Ishikawa (cell line): ENCODE data around the gene ATG12.

Experiments
- CEBPB ChIP-seq: IDR thresholded peaks from 2 replicates; pipeline ENCODE4 v1.6.1; 2012
- EP300 ChIP-seq: IDR thresholded peaks from 2 replicates; pipeline ENCODE4 v1.6.1; 2012; ENCODE audit warnings: borderline replicate concordance
- FOXM1 ChIP-seq: IDR thresholded peaks from 2 replicates; pipeline ENCODE4 v1.6.1; 2012; ENCODE audit warnings: low read depth, borderline replicate concordance
- TAF1 ChIP-seq: IDR thresholded peaks from 2 replicates; pipeline ENCODE4 v1.6.1; 2012; ENCODE audit warnings: low read depth, mild to moderate bottlenecking
- TCF12 ChIP-seq: IDR thresholded peaks from 2 replicates; pipeline ENCODE4 v1.6.1; 2012; ENCODE audit warnings: low read depth
- YY1 ChIP-seq: IDR thresholded peaks from 2 replicates; pipeline ENCODE4 v1.6.1; 2012; ENCODE audit warnings: low read depth
- TF ChIP-seq, protein P1 (sequence below): IDR thresholded peaks from 2 replicates; pipeline ENCODE4 v1.6.1; 2012

DNA sequence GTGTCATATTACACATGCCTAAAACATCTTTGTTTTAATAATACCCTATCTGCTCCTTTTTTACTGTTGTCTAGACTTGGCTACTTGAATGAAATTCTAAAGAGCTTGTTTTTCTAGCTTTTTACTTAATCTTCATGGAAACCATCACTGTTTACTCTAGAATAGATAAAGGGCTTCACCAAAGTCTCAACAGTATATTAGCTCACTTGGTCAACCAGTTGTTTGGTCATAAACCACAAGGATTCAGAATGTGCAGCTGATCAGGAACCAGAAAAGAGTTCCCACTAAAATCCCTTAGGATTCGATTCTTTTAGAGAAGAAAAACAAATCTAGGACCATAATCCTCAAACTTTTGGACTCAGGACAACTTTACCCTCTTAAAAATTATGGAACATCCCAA lies 62.9 kb downstream of the ATG12 start:
- TF ChIP-seq FOXM1 (no peak), TCF12 (no peak), CEBPB (no peak), EP300 (no peak), TAF1 (no peak), YY1 (no peak)
- TF ChIP-seq, protein P1, sequence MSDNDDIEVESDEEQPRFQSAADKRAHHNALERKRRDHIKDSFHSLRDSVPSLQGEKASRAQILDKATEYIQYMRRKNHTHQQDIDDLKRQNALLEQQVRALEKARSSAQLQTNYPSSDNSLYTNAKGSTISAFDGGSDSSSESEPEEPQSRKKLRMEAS = no peak
